Inflammatory macrophage treated with lipopolysaccharide for 4 hours (primary cell): ENCODE measurements around the gene NXPE2.

ENCODE experiments used
- DNase-seq: peaks from one replicate; pipeline ENCODE4 v3.0.0-alpha.2; 2020

The NXPE2 gene

DNA sequence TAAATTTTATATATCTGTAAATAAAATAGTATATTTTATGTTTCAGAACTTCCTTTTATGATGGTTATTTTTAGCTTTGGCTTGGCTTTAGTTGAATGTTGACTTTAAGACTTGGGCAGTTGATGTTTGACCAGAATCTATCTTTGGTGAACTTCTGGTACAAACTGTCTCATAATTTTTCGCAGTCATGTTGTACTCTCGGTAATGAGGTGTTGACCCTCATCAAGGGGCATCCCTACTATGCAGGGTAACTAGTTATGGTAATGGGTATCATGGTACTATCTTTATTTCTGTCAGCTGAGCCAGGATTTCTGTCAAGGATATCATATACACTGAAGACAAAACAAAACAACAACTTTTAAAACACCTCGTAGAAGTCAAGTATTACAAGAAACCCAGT is 67.7 kb downstream of the NXPE2 start:
- DNase-seq = no peak
